ENCODE measurements around the gene PROCR.
A peak's percentile ranks its signal among the peaks of the same experiment; 100 is the strongest.
"Not testable (repeated sequence)": the region's sequence is repeated elsewhere in the genome, so short reads cannot be mapped to it uniquely, and the experiment has no call there.

Gene PROCR

DNA sequence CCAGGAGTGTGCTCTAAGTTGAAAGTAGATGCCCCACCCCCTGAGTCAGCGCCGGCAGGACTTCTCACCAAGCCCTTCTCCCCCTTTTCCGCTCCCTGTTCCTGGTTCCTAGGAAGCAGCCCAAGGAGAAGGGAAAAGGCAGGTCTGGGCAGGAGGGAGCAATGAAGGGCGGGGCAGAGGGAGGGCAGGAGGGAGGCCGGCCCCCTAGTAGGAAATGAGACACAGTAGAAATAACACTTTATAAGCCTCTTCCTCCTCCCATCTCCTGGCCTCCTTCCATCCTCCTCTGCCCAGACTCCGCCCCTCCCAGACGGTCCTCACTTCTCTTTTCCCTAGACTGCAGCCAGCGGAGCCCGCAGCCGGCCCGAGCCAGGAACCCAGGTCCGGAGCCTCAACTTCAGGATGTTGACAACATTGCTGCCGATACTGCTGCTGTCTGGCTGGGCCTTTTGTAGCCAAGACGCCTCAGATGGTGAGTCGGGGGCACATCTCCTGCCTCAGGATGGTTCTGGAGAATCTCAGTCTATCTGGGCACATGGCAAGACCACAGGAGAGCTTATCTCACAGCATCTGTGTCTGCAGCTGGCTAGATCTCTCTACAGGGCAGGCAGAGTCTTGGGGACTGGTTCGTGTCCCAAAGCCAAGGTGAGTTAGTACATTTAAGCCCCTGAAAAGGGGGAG lies at the start of gene PROCR:
Gene PROCR, plus strand, starts transcription at position 320 of the 681 bp plus-strand sequence. Its CDS starts 83 bp downstream, at position 403.
- DNase-seq (ENCODE audit: low spot score): peak; percentile 92

GRCh38 chr20:35122756-35123405 lies 49.0 kb upstream of the PROCR start:
- DNase-seq (ENCODE audit: low spot score): no peak

GRCh38 chr20:35125753-35126152 lies 46.1 kb upstream of the PROCR start:
- DNase-seq (ENCODE audit: low spot score): no peak

GRCh38 chr20:35129647-35130069 lies 42.2 kb upstream of the PROCR start:
- DNase-seq (ENCODE audit: low spot score): no peak

DNA sequence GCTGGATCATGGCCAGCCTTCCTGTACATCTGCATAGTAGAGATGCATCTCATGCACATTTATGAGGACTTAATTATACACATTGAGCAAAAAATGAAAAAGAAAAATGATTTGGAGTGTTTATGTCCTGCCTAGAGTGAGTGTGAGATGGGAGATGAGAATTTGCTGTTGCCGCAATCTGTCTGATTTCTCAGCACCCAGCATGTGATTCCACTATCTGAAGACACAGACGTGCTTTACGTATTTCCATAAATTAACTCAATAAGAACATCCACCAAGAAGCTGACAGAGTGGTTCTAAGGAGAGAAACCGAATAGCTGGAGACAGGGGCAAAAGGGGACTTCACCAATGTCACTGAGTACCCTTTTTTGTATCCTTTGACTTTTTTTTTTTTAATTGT lies 39.9 kb upstream of the PROCR start:
- no peak for DNase-seq (ENCODE audit: low spot score)

DNA sequence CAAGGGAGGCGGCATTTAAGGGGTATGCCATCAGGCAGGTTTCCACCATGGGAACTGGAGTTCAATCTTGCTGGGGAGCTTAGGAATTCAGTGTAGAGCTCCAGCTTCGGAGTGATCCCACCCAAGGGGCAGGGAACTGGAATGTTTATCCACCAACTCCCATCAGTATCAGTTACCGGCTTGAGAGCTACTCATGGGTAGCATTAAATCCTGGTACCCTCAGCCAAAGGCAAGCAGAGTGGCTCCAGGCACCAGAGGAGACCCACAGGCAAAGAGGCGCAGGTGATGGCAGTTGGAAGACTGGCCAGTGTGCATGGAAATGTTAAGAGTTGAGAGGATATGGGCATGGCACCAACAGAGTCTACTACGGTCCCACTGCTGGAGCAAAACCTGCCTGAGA lies 38.8 kb upstream of the PROCR start:
- DNase-seq (ENCODE audit: low spot score): no peak

GRCh38 chr20:35133735-35134134 lies 38.1 kb upstream of the PROCR start:
- no peak for DNase-seq (ENCODE audit: low spot score)

DNA sequence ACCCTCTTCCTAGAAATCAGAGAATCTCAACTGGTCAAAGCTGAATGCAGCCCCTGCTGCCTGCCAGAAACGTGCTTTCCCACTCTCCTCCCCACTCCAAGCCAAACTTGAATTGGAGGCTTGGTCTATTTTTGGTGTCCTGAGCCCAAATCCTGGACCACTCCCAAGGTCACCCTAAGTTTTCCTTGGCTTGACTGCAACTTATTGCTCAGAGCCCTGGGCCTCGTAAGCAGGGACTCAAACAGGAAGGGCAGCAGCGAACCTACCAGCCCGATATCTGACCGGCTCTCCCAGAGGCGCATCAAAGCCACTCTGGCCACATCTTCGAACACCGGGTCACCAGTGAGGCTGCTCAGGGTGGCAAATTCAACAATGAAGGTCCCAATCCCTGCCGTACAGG lies 37.4 kb upstream of the PROCR start:
- DNase-seq (ENCODE audit: low spot score): no peak

DNA sequence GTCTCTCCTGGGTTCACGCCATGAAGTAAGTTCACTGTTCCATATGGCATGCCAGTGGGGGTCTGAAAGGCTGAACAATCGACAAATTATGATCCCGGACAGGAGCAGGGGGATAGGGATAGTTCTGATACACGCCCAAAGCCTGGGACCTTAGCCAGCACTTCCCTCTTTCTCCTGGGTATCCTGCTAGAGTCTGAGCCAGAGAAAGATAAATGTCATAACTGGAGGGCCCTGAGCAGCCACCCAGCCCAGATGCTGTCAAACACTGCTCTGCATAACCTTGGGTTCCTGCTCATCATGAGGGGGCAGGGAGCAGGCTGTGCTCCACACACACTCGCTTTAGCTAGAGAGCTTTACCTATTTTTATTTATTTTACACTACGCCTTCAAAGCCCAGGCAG lies 37.0 kb upstream of the PROCR start:
- no peak for DNase-seq (ENCODE audit: low spot score)

- DNase-seq (ENCODE audit: low spot score): no peak
These were observed 35.8 kb upstream of the PROCR start for GRCh38 chr20:35135867-35136586.

DNA sequence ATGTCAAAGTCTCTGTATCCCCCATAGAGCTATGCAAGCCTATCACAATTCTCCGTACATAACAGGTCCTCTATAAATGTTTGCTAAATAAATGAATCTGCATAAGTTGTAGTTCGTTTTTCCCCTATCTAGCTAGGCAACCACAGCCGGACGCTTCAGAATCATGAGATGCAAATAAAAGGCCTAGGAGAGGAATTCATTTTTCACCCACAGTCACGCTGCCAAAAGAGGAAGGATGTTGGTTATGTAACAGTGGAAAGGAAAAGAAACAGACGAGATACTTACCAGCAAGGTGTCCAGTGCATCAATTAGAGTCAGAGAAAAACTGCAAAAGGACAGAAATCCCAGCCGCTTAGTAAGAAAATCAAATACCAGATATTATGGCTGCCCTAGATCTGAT lies 27.2 kb upstream of the PROCR start:
- no peak for DNase-seq (ENCODE audit: low spot score)

DNA sequence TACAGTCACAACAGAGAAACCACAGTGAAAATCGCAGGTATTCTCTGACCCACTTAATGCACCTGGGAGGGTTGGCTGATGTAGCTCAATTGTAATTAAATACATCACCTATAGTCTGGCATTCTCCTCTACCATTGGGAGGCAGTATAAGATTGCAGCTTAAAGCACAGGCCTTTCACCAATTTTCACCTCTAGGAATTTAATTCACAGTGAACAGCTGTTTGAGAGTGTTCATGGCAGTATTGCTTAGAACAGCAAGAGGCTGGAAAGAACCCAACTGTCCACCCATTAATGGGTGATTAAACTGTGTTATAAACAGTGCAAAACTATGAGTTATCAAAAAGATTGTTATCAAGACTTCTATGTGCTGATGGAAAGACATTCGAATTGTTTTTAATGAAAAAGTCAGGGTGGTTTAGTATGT lies 26.7 kb upstream of the PROCR start:
- peak; percentile 62 for DNase-seq (ENCODE audit: low spot score)

- peak; percentile 13 for DNase-seq (ENCODE audit: low spot score)
These were observed 25.5 kb upstream of the PROCR start for GRCh38 chr20:35146299-35146919.

GRCh38 chr20:35146920-35147574 lies 24.8 kb upstream of the PROCR start, which contains the start of gene EDEM2:
EDEM2 (minus strand) TSS chr20:35147336; CDS start chr20:35147258, 78 bp downstream.
- DNase-seq (ENCODE audit: low spot score): peak; percentile 99

- not testable (repeated sequence) for DNase-seq (ENCODE audit: low spot score)
These were observed 24.2 kb upstream of the PROCR start for GRCh38 chr20:35147575-35148071.

DNA sequence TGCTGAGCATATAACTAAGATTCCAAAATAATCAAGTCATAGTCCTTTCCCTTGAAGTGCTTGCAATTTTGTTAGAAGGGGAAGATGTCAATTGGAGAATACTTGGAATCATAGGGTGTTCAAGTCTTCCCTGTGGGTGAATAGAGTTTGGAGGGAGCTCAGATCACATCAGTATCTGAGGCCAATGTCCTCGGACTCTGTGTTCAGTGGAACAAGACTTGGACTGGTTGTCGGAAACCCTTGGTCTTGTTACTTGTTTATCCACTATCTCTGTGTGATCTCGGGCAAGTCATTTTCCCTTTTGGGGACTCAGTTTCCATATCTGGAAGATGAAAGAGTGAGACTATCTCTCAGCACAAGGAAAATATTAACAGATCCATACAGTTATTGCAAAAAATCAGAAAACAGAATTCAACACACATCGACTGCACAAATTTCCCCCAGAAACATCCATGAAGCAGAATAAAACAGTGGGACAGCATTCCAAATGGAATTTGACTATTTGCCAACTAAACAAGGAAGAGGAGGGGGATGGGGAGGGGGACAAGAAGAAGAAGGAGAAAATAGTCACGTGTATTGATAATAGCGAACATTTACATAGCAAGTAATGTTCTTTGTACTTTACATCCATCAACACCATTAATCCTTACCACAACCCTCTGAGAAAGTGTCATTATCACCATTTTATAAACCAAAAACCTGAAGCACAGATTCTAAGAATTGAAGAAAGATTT lies 20.9 kb upstream of the PROCR start:
- no peak for DNase-seq (ENCODE audit: low spot score)

GRCh38 chr20:35151736-35152135 lies 20.1 kb upstream of the PROCR start:
- no peak for DNase-seq (ENCODE audit: low spot score)

GRCh38 chr20:35155936-35156335 lies 15.9 kb upstream of the PROCR start:
- DNase-seq (ENCODE audit: low spot score): no peak

GRCh38 chr20:35156978-35157377 lies 14.9 kb upstream of the PROCR start:
- DNase-seq (ENCODE audit: low spot score): no peak

DNA sequence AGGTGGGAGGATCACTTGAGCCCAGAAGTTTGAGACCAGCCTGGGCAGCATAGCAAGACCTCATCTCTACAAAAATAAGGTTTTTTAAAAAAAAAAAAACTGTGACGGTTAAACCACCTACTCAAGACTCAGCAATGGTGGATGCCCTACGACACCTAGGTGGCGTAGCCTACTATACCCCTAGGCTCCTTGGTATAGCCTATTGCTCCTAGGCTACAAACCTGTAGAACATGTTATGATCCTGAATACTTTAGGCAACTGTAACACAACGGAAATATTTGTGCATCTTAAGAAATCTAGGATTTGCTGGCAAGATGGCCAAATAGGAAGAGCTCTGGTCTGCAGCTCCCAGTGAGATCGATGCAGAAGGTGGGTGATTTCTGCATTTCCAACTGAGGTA lies 11.5 kb upstream of the PROCR start:
- DNase-seq (ENCODE audit: low spot score): not testable (repeated sequence)

GRCh38 chr20:35164531-35164930 lies 7.3 kb upstream of the PROCR start:
- not testable (repeated sequence) for DNase-seq (ENCODE audit: low spot score)
